Ectodermal cell (in vitro differentiated cells): ENCODE results near the gene KHDRBS2.

Source experiments
- H3K27ac ChIP-seq: 2 replicates; pipeline ENCODE4 v1.7.0; 2013; ENCODE audit warnings: mild to moderate bottlenecking, low read depth, low read length; ENCODE audit not compliant: insufficient read depth, poor library complexity, severe bottlenecking
- H3K27me3 ChIP-seq: 2 replicates; pipeline ENCODE4 v1.7.0; 2013; ENCODE audit warnings: mild to moderate bottlenecking, low read length; ENCODE audit not compliant: insufficient read depth, control insufficient read depth, poor library complexity, severe bottlenecking
- H3K36me3 ChIP-seq: one replicate; pipeline ENCODE4 v1.7.0; 2013; ENCODE audit warnings: low read length; ENCODE audit not compliant: control insufficient read depth, insufficient read depth
- H3K4me1 ChIP-seq: one replicate; pipeline ENCODE4 v1.7.0; 2013; ENCODE audit warnings: low read length; ENCODE audit not compliant: control insufficient read depth, insufficient read depth
- H3K4me3 ChIP-seq: 2 replicates; pipeline ENCODE4 v1.7.0; 2013; ENCODE audit warnings: low read depth, low read length, control low read depth; ENCODE audit not compliant: insufficient read depth
- H3K9me3 ChIP-seq: 2 replicates; pipeline ENCODE4 v1.7.0; 2013; ENCODE audit warnings: mild to moderate bottlenecking, low read length, moderate library complexity; ENCODE audit not compliant: control insufficient read depth
- WGBS, 2 experiments: methylation state at CpG; one replicate each; pipeline ENCODE4 v1.1.7; 2013; ENCODE audit warnings: missing lambda C conversion rate in 2 of 2; 5-methylcytosine and 5-hydroxymethylcytosine counted together

Gene KHDRBS2

DNA sequence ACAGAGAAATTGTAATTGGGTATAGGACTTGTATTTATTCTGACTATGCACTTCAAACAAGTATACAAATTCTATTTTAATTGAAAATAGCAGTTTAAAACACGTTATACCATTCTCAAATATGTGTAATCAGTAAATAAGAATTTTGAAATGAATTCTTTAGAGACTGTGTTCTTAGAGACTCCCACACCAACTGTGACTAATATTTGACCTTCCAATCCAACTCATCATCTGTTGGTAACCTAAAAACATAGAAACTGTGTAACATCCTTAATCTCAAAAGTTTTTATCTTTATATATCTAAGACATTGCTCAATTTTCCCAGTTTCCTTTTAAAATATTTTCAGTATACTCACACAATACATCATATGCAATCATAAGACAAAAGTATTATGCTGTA lies 83.9 kb downstream of the KHDRBS2 start:
- Histone ChIP-seq H3K4me1 (no peaks in the 10 kb centered on the region), H3K9me3 (no peaks in the 10 kb centered on the region), H3K4me3 (no peak overlapping the region), H3K27ac (no peak overlapping the region), H3K27me3 (no peaks in the 10 kb centered on the region), H3K36me3 (no peaks in the 10 kb centered on the region)
- WGBS, 2 experiments = no CpG with 5 or more reads among the region's 1 CpG

GRCh38 chr6:62192593-62192992 lies 93.4 kb downstream of the KHDRBS2 start:
- H3K9me3 ChIP-seq = no peaks in the 10 kb centered on the region

DNA sequence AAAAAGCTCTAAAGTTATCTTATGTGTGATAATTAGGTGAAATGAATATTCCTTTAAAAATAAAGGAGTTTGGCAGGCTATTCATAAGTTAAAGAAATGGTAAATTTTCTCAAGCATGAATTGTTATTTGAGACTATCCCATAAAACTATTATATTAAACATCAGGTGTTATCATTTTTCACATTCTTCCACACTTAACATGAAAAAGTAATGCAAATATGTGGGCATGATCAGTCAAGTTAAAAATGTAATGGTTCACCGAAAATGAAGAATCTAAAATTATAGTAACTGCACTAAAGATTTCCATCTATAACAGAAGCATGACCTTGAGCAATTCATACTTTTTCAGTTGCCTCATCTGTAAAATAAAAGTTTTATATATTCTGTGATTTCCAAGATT lies 110.8 kb downstream of the KHDRBS2 start:
- H3K4me1 ChIP-seq = no peaks in the 10 kb centered on the region
- H3K36me3 ChIP-seq = no peaks in the 10 kb centered on the region
- H3K27ac ChIP-seq = no peak overlapping the region
- H3K9me3 ChIP-seq = no peaks in the 10 kb centered on the region
- H3K27me3 ChIP-seq = no peaks in the 10 kb centered on the region
- 92% methylated on average over 1 of the region's 1 CpG; no CpG with 5 or more reads in 1 of the 2 experiments for WGBS, 2 experiments
- H3K4me3 ChIP-seq = no peak overlapping the region

More at GRCh38 chr6:62192593-62192992, 93.4 kb downstream of the KHDRBS2 start:
- no peaks in the 10 kb centered on the region for H3K27me3 ChIP-seq
- WGBS, 2 experiments = 100% methylated on average over 1 of the region's 1 CpG
- no peak overlapping the region for H3K4me3 ChIP-seq
- no peak overlapping the region for H3K27ac ChIP-seq
- H3K36me3 ChIP-seq = no peaks in the 10 kb centered on the region
- H3K4me1 ChIP-seq = no peaks in the 10 kb centered on the region

DNA sequence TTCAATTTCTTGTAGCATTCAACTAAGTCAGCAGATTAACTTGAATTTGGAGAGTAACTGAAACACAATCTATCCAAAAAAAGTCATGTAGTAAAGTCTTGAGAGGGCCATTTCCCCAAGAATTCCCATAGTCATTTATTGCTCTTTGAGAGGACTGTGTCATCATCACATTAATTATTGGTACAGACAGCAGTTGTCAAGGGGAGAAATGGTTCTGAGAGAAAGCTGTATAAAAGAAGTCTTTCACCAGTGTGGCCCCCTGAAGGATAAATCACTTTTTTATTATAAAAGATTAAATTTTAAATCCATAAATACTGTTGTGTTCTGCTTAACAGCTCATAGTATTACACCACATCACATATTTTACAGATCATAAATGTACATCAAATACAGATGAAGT lies 111.5 kb downstream of the KHDRBS2 start:
- no peak overlapping the region for H3K4me3 ChIP-seq
- no peak overlapping the region for H3K27ac ChIP-seq
- H3K27me3 ChIP-seq = no peaks in the 10 kb centered on the region
- H3K4me1 ChIP-seq = no peaks in the 10 kb centered on the region
- H3K36me3 ChIP-seq = no peaks in the 10 kb centered on the region
- no peaks in the 10 kb centered on the region for H3K9me3 ChIP-seq

DNA sequence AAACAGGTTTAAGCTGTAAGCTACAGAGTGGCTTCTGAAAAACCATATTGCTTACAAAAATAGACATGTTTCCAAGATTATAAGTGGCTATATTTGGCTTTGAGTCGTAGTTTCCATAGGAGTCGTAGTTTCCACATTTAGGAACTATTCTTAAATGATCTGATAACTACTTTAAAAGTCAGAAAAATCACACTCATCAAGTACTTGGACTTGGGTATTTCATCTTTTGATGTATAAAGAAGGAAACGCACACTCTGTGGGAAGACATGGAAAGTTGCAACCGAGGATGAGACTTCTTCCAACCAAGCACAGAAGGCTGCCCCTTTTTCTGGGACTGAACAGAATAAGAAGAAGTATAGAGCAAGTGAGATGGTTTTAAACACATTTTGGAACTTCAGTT lies 118.3 kb downstream of the KHDRBS2 start:
- no peaks in the 10 kb centered on the region for H3K27me3 ChIP-seq
- no peak overlapping the region for H3K4me3 ChIP-seq
- H3K36me3 ChIP-seq = no peaks in the 10 kb centered on the region
- WGBS, 2 experiments = 98 to 100% methylated on average over 2 to 4 of the region's 4 CpGs
- no peak overlapping the region for H3K27ac ChIP-seq
- H3K9me3 ChIP-seq = no peaks in the 10 kb centered on the region
- no peaks in the 10 kb centered on the region for H3K4me1 ChIP-seq

DNA sequence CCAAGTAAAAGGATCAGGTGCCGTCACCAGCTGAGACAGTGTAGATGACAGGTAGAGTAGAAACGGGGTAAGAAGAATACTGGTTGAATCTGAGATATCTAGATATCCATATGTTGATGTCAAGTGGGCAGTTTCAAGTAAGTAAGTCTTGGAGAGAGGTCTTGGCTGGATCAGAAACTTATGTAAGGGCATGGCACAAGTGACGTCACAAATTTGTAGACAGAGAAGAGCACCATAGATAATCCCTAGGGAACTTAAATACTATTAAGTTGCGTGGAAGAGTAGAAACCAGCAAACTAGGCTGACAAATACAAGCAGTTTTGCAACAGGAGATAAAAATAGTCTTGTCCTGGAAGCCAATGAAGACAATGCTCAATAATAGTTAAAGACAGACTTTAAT lies 123.2 kb downstream of the KHDRBS2 start:
- Histone ChIP-seq H3K4me1 (no peaks in the 10 kb centered on the region), H3K36me3 (no peaks in the 10 kb centered on the region), H3K27me3 (no peaks in the 10 kb centered on the region), H3K4me3 (no peak overlapping the region), H3K27ac (no peak overlapping the region), H3K9me3 (no peaks in the 10 kb centered on the region)
- WGBS, 2 experiments = 93% methylated on average over 4 of the region's 4 CpGs

DNA sequence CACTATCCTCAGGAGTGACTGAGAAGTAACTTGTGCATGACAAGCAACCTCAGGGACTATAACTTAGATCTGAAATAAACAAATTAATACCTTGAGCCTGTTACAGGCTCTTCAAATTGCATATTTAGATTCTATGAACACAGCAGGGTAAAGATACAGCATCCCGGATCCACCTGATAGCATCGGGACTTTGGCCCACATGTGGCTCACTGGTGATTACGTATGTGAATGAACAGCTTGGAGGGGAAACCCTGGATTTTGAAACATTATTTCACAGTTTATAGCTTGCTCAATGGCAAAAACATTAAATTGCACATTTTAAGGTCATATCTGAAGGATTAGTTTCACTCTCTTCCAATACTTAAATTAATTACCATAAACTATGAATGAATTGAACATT lies 133.2 kb downstream of the KHDRBS2 start:
- WGBS, 2 experiments = 96% methylated on average over 3 of the region's 3 CpGs
- H3K27me3 ChIP-seq = no peaks in the 10 kb centered on the region
- no peak overlapping the region for H3K27ac ChIP-seq
- H3K9me3 ChIP-seq = no peaks in the 10 kb centered on the region
- no peak overlapping the region for H3K4me3 ChIP-seq
- H3K4me1 ChIP-seq = no peaks in the 10 kb centered on the region
- no peaks in the 10 kb centered on the region for H3K36me3 ChIP-seq

DNA sequence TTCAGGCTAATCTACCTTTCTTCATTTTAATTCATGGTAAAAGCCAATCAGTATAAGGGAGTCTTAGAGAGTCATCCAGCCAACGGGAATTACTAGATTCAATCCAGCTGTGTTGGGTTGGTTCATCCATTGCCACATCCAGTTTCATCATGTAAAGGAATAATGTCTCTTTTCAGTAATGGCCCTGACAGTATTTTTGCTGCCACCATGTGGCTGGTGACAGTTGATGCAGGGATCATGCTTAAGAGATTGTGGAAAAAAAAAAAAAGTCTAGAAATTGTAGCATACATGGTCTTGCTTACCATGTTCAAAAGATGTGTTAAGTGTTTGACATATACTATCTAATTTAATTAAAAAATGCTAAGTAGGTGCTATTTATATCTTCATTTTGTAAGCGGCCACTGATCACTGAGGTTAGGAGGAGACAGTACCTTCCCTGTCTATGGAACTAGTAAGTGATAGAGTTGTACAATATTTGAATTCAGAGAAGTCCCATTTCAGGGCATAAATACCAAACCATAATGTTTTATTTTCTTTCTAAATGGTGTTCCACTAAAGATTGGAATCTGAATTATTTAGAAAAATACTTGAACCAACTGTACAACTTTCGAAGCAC lies 135.9 kb downstream of the KHDRBS2 start:
- Histone ChIP-seq H3K9me3 (no peaks in the 10 kb centered on the region), H3K4me3 (no peak overlapping the region), H3K27me3 (no peaks in the 10 kb centered on the region), H3K36me3 (no peaks in the 10 kb centered on the region), H3K4me1 (no peaks in the 10 kb centered on the region), H3K27ac (no peak overlapping the region)
- WGBS, 2 experiments = 72 to 82% methylated on average over 3 of the region's 3 CpGs

DNA sequence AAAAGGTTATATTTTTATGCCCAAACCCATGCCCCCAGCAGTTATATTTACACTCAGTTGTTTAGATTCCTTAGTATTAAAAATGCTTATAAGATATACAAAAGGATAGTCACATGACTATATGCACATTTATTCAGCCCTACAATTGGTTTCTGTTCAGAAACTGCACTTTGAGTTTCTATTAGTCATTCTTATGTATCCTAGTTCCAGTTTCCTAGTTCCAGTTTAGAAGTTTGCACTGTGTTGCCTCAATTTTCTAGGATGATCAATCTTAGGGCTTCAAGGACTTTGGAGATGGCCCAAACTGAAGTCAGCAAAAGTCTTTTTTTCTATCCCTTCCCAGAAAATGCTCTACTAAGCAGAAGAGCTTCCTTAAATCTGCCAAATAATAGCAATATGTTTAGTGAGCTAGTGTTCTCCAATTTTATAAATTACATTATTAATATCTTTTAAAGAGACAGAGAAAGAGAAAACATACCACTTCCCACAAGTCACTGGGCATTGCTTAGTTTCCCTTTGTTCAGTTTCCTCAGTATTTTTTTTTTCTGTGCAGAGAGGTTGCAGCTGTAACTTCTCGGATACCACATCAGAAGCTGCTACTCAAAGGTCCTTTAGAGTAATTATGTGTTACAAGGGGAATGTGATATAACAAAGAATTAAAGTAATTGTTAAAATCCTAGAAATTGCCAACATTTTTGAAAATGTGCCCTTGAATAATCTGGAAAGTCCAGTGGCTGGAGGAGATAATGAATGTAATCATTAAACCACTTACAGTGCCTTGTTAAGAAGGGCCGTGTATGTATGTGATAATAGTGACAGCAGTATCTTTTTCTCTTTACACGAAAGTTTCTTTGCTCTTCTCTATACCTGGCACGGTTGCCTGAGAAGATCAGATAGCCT lies 138.8 kb downstream of the KHDRBS2 start:
- Histone ChIP-seq H3K4me1 (no peaks in the 10 kb centered on the region), H3K9me3 (no peaks in the 10 kb centered on the region), H3K27me3 (no peaks in the 10 kb centered on the region), H3K27ac (no peak overlapping the region), H3K4me3 (no peak overlapping the region), H3K36me3 (no peaks in the 10 kb centered on the region)
- WGBS, 2 experiments = 95 to 100% methylated on average over 2 to 3 of the region's 4 CpGs

GRCh38 chr6:62129127-62129526 lies 156.9 kb downstream of the KHDRBS2 start:
- H3K27ac ChIP-seq = no peak overlapping the region
- no peaks in the 10 kb centered on the region for H3K27me3 ChIP-seq
- H3K9me3 ChIP-seq = peaks cover 2% of the 10 kb centered on the region
- H3K4me3 ChIP-seq = no peak overlapping the region
- WGBS, 2 experiments = no CpG with 5 or more reads among the region's 1 CpG
- no peaks in the 10 kb centered on the region for H3K36me3 ChIP-seq
- no peaks in the 10 kb centered on the region for H3K4me1 ChIP-seq
